K562 (cell line): ENCODE results near the gene PLEKHA5. TPM values are rescaled to one million over a fixed set of nuclear protein-coding genes. Genes with fewer than 3 reads are reported as not detected.
A peak's percentile ranks its signal among the peaks of the same experiment; 100 is the strongest.

ENCODE experiments used
- ATAC-seq: fragments of 200-7000 bp; cut with Tn5 transposase; 3 replicates; pipeline ENCODE4 v1.9.1; 2020; ENCODE audit warnings: moderate library complexity
- BruUV-seq: library from RNA; stranded (reverse); fragments of 400-500 nt; replicated peaks from 2 replicates; lab custom pipeline; 2021; lab: Mats Ljungman, UMichigan
- CTCF ChIA-PET: fragments of 300-600 bp; formaldehyde crosslinking; extraction: SDS; loops from one replicate; lab custom pipeline; 2021; ENCODE audit warnings: low intra/inter-chr PET ratio; lab: Yijun Ruan, JAX
- POLR2A ChIA-PET: fragments of 300-600, 350-650 bp; sonication (Branson Sonifier 250); formaldehyde crosslinking; extraction: SDS; loops from one replicate; lab custom pipeline; 2021; ENCODE audit warnings: antibody characterized with exemption, inconsistent platforms; lab: Yijun Ruan, JAX
- DNase-seq, 4 experiments: peaks; one replicate each; pipeline versions ENCODE4 v3.0.0 to v3.0.0-alpha.2; 2011 to 2018; ENCODE audit warnings: low spot score in 3 of 4, mixed read lengths in 3 of 4; ENCODE audit errors: extremely low read depth in 1 of 4
- FAIRE-seq: peaks from 2 replicates; lab custom pipeline; 2011; peaks lifted over from hg19 to GRCh38; lab: Jason Lieb, UNC
- H2AFZ ChIP-seq: 2 replicates; pipeline ENCODE4 v1.6.0; 2011; ENCODE audit warnings: low read depth, low read length, control low read depth, inconsistent platforms
- H3K27ac ChIP-seq: fragments of 200-600 bp; 3 replicates; pipeline ENCODE4 v1.8.0; 2011; ENCODE audit warnings: low read depth, mild to moderate bottlenecking, control low read depth, inconsistent platforms, low read length, moderate library complexity, mixed read lengths; ENCODE audit errors: extremely low read depth
- H3K27me3 ChIP-seq, 2 experiments: fragments of 300-600 bp in 1 of 2; 2 replicates in 1 of 2; 3 replicates in 1 of 2; pipeline versions ENCODE4 v1.6.0 to v1.8.0; 2011; ENCODE audit warnings: inconsistent platforms in 2 of 2, low read length in 2 of 2, mild to moderate bottlenecking in 1 of 2, mixed read lengths in 1 of 2, moderate library complexity in 1 of 2; ENCODE audit not compliant: control insufficient read depth in 2 of 2, insufficient read depth in 2 of 2
- H3K36me3 ChIP-seq: fragments of 300-600 bp; 3 replicates; pipeline ENCODE4 v1.8.0; 2011; ENCODE audit warnings: mild to moderate bottlenecking, low read length, inconsistent platforms; ENCODE audit not compliant: control insufficient read depth, insufficient read depth
- H3K4me1 ChIP-seq, 2 experiments: fragments of 200-600 bp in 1 of 2; replicated peaks in 1 of 2; 2 replicates in 1 of 2; 3 replicates in 1 of 2; pipeline versions ENCODE4 v1.5.1 to v1.8.0; 2011; ENCODE audit warnings: inconsistent platforms in 2 of 2, low read length in 2 of 2, mild to moderate bottlenecking in 1 of 2, mixed read lengths in 1 of 2, moderate library complexity in 1 of 2; ENCODE audit not compliant: control insufficient read depth in 2 of 2, insufficient read depth in 2 of 2
- H3K4me2 ChIP-seq: 2 replicates; pipeline ENCODE4 v1.6.1; 2011; ENCODE audit warnings: low read length, control low read depth, inconsistent platforms, mixed read lengths; ENCODE audit not compliant: insufficient read depth
- H3K4me3 ChIP-seq: fragments of 200-600 bp; sonication (generic), shearing (Covaris generic); 2 replicates; pipeline ENCODE4 v1.5.1; 2016; ENCODE audit warnings: control low read depth, inconsistent platforms
- H3K79me2 ChIP-seq: fragments of 200-600 bp; 3 replicates; pipeline ENCODE4 v1.8.0; 2011; ENCODE audit warnings: low read length, inconsistent platforms; ENCODE audit not compliant: control insufficient read depth, insufficient read depth
- H3K9ac ChIP-seq, 2 experiments: 2 replicates each; pipeline versions ENCODE4 v1.6.0 to v1.6.1; 2011; ENCODE audit warnings: low read depth in 2 of 2, low read length in 2 of 2, control low read depth in 1 of 2, inconsistent platforms in 1 of 2, mild to moderate bottlenecking in 1 of 2, mixed read lengths in 1 of 2; ENCODE audit not compliant: insufficient read depth in 1 of 2
- H3K9me1 ChIP-seq: one replicate; pipeline ENCODE4 v1.6.0; 2011; ENCODE audit warnings: inconsistent platforms, mild to moderate bottlenecking, low read length, moderate library complexity; ENCODE audit not compliant: control insufficient read depth, insufficient read depth
- H3K9me3 ChIP-seq: replicated peaks from 2 replicates; pipeline ENCODE4 v1.5.1; 2011; ENCODE audit warnings: low read depth, low read length, inconsistent platforms; ENCODE audit not compliant: control insufficient read depth, insufficient read depth
- H4K20me1 ChIP-seq: replicated peaks from 2 replicates; pipeline ENCODE4 v1.6.1; 2011; ENCODE audit warnings: low read length, inconsistent platforms, mixed read lengths; ENCODE audit not compliant: control insufficient read depth, insufficient read depth
- C11orf30 ChIP-seq: fragments of 450-650 bp; IDR thresholded peaks from 2 replicates; pipeline ENCODE4 v1.6.1; 2016; ENCODE audit warnings: low read depth, mild to moderate bottlenecking
- IRF2 ChIP-seq: sonication (generic); formaldehyde crosslinking; IDR thresholded peaks from 2 replicates; pipeline ENCODE4 v1.8.1; 2022; ENCODE audit warnings: mild to moderate bottlenecking, missing genetic modification reagents
- MAFF ChIP-seq: IDR thresholded peaks from 2 replicates; pipeline ENCODE4 v1.6.1; 2012; ENCODE audit warnings: low read length, improper control_type of control experiment
- MAFK ChIP-seq: IDR thresholded peaks from 2 replicates; pipeline ENCODE4 v1.6.1; 2011; ENCODE audit warnings: low read length, improper control_type of control experiment
- MTA2 ChIP-seq: fragments of 450-650 bp; IDR thresholded peaks from 2 replicates; pipeline ENCODE4 v1.6.1; 2016; ENCODE audit warnings: low read depth
- NCOA4 ChIP-seq: fragments of 450-650 bp; IDR thresholded peaks from 2 replicates; pipeline ENCODE4 v1.6.1; 2018; ENCODE audit warnings: mild to moderate bottlenecking; ENCODE audit not compliant: partially characterized antibody
- TARDBP ChIP-seq: fragments of 450-650 bp; IDR thresholded peaks from 2 replicates; pipeline ENCODE4 v1.6.1; 2016
- ZBTB8A ChIP-seq: fragments of 450-650 bp; IDR thresholded peaks from 2 replicates; pipeline ENCODE4 v1.6.1; 2018; ENCODE audit warnings: mild to moderate bottlenecking, moderate library complexity; ENCODE audit not compliant: partially characterized antibody
- ZNF316 ChIP-seq: fragments of 450-650 bp; IDR thresholded peaks from 2 replicates; pipeline ENCODE4 v1.6.1; 2016
- ZNF384 ChIP-seq: IDR thresholded peaks from 2 replicates; pipeline ENCODE4 v1.6.1; 2012; ENCODE audit warnings: low read depth, low read length, improper control_type of control experiment
- ZNF766 ChIP-seq: fragments of 200-800 bp; sonication (Bioruptor generic); conservative IDR thresholded peaks from 2 replicates; pipeline ENCODE4 v1.6.1; 2016; ENCODE audit warnings: missing genetic modification characterization, missing compliant biosample characterization
- WGBS: fragments of 100-300 bp; shearing (Covaris generic); methylation state at CpG from one replicate; pipeline ENCODE4 v1.1.6; 2016; ENCODE audit warnings: low coverage, mixed read lengths; ENCODE audit not compliant: insufficient coverage; ENCODE audit errors: missing lambda C conversion rate; 5-methylcytosine and 5-hydroxymethylcytosine counted together
- in situ Hi-C: fragments of 300-500 bp; cut with MboI; formaldehyde crosslinking; loops from 4 replicates; pipeline ENCODE4 v1.15.0; 2018; ENCODE audit warnings: inconsistent platforms, mixed read lengths
- intact Hi-C: fragments of 100-400 bp; cut with micrococcal nuclease; formaldehyde crosslinking; loops from 2 replicates; pipeline ENCODE4 v1.14.2; 2022
- polyA plus RNA-seq, 8 experiments: library from polyadenylated mRNA; depleted of rRNA in 4 of 8; stranded (reverse) in 5 of 8; unstranded in 3 of 8; fragments of >200 nt; fragmentation: Nextera tagmentation in 2 of 8; fragmentation: Illumina TruSeq in 1 of 8; extraction: Ambion mirVana in 2 of 8; extraction: Trizol in 1 of 8; gene quantifications; 2 replicates each; pipeline versions ENCODE4 v1.2.1 to v1.2.3, GENCODE V29; 2011 to 2014; ENCODE audit warnings: inconsistent platforms in 1 of 8, missing spikeins in 1 of 8
- total RNA-seq, 7 experiments: library from RNA; depleted of rRNA in 6 of 7; stranded (reverse); fragments of >200 nt in 6 of 7; fragmentation: Illumina TruSeq in 2 of 7; extraction: Trizol in 2 of 7; gene quantifications; 2 replicates each; pipeline versions ENCODE4 v1.2.1 to v1.2.3, GENCODE V29; 2011 to 2021; ENCODE audit warnings: low replicate concordance in 1 of 7
- TF ChIP-seq, protein P1 (sequence below), 2 experiments: fragments of 450-650 bp; IDR thresholded peaks; 2 replicates each; pipeline ENCODE4 v1.6.1; 2016
- TF ChIP-seq, protein P2 (sequence below): fragments of 450-650 bp; IDR thresholded peaks from one replicate; pipeline ENCODE4 v1.6.1; 2018; ENCODE audit warnings: mild to moderate bottlenecking, moderate library complexity; ENCODE audit not compliant: partially characterized antibody
- TF ChIP-seq, protein P3 (sequence below): fragments of 250-450 bp; sonication (Bioruptor Pico); IDR thresholded peaks from 2 replicates; pipeline ENCODE4 v1.8.0; 2022; ENCODE audit warnings: inconsistent platforms

Gene PLEKHA5
- total and polyA plus RNA-seq, 9 of the 15 experiments (the other 6 are each of a cell fraction or from before 2014, with no cell fraction given) = 7.2 to 26.2 (median 17.4) TPM

DNA sequence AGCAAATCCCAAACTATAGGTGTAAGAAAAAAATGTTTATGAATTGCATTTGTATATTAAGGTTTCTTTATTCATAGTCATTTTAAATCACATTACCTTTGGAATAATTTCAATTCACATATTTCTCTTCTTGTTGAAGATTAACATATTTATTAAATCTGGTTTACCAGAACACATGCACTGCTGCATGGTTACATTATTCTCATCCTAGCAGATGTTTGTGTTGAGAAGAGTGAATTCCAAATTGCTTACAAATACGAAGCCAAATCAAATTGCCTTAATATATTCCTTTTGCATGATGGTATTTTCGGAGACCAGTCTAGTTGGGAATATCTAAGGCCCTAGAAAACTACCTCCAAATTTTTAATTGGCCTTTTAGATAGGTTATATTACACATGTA is 130.6 kb downstream of the PLEKHA5 start (continued):
- TF ChIP-seq ZBTB8A (no peak), ZNF766 (CRISPR knock-in tag) (no peak), MTA2 (no peak), ZNF384 (no peak)
- TF ChIP-seq, protein P1, sequence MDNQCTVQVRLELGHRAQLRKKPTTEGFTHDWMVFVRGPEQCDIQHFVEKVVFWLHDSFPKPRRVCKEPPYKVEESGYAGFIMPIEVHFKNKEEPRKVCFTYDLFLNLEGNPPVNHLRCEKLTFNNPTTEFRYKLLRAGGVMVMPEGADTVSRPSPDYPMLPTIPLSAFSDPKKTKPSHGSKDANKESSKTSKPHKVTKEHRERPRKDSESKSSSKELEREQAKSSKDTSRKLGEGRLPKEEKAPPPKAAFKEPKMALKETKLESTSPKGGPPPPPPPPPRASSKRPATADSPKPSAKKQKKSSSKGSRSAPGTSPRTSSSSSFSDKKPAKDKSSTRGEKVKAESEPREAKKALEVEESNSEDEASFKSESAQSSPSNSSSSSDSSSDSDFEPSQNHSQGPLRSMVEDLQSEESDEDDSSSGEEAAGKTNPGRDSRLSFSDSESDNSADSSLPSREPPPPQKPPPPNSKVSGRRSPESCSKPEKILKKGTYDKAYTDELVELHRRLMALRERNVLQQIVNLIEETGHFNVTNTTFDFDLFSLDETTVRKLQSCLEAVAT (IDR thresholded peaks at IDR 0.05) = no peak
- TF ChIP-seq, protein P2, sequence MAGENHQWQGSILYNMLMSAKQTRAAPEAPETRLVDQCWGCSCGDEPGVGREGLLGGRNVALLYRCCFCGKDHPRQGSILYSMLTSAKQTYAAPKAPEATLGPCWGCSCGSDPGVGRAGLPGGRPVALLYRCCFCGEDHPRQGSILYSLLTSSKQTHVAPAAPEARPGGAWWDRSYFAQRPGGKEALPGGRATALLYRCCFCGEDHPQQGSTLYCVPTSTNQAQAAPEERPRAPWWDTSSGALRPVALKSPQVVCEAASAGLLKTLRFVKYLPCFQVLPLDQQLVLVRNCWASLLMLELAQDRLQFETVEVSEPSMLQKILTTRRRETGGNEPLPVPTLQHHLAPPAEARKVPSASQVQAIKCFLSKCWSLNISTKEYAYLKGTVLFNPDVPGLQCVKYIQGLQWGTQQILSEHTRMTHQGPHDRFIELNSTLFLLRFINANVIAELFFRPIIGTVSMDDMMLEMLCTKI = no peak

DNA sequence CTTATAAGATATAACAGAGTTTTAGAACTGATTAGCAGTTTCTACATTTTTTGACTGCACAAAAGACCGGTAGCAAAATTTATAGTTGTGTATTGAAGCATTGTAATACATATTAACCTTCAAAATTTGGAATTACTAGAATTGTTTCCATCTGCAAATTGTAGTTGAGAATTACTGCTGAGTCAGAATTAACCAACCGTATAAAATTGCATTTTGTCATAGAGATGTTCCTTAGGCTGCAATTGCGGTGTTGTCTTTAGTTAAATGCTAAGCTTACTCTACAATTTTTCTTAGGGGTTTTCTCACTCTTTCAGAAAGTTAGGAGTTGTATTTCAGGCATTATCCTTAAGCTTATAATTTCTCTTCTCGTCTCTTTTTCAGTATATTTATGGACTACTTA is 132.2 kb downstream of the PLEKHA5 start:
- Histone ChIP-seq H3K79me2 (no peaks in the 10 kb centered on the region), H3K27me3 (no peaks in the 10 kb centered on the region), H4K20me1 (no peaks in the 10 kb centered on the region), H3K4me1 (no peaks in the 10 kb centered on the region), H3K36me3 (0 out of 3 replicates have a peak, but pooled peaks cover 4% of the 10 kb centered on the region), H3K4me2 (no peak overlapping the region), H3K9me1 (no peaks in the 10 kb centered on the region), H3K4me3 (no peak overlapping the region), H3K9me3 (no peaks in the 10 kb centered on the region), H3K9ac (no peak overlapping the region), H2AFZ (no peak overlapping the region), H3K27ac (no peak overlapping the region)
- ATAC-seq = no peak
- in situ Hi-C loops = no loop called here
- intact Hi-C loops = no loop called here
- no peak for FAIRE-seq
- POLR2A ChIA-PET = no interaction called here
- CTCF ChIA-PET = no interaction called here
- DNase-seq = no peak
- BruUV-seq = no TSS peak
- no peak for TF ChIP-seq NCOA4
- TF ChIP-seq MAFF = 0 out of 2 replicates have a peak, but pooled peaks have one; percentile 10
- TF ChIP-seq MAFK = 0 out of 2 replicates have a peak, but pooled peaks have one; percentile 14
- no peak for TF ChIP-seq TARDBP
- TF ChIP-seq, protein P3, sequence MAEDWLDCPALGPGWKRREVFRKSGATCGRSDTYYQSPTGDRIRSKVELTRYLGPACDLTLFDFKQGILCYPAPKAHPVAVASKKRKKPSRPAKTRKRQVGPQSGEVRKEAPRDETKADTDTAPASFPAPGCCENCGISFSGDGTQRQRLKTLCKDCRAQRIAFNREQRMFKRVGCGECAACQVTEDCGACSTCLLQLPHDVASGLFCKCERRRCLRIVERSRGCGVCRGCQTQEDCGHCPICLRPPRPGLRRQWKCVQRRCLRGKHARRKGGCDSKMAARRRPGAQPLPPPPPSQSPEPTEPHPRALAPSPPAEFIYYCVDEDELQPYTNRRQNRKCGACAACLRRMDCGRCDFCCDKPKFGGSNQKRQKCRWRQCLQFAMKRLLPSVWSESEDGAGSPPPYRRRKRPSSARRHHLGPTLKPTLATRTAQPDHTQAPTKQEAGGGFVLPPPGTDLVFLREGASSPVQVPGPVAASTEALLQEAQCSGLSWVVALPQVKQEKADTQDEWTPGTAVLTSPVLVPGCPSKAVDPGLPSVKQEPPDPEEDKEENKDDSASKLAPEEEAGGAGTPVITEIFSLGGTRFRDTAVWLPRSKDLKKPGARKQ (CRISPR knock-in tag) = no peak
- no peak for TF ChIP-seq IRF2 (CRISPR knock-in tag)
- peak; percentile 17; the same call in 1 of the 2 replicates for TF ChIP-seq C11orf30
- TF ChIP-seq ZNF316 = peak; percentile 37; the same call in 1 of the 2 replicates
- WGBS = 88% methylated on average over 4 of the region's 4 CpGs
